T-helper 1 cell treated with Interleukin-12 subunit alpha and Interleukin-12 subunit beta and Interleukin-4 antibody, amounts not matched to agents 30 ng/mL and 1 ng/mL, for 36 hours (primary cell): ENCODE results near the gene DNAH3. TPM values are rescaled to one million over a fixed set of nuclear protein-coding genes. Genes with fewer than 3 reads are reported as not detected.

Experiments used
- intact Hi-C: fragments of 100-400 bp; cut with micrococcal nuclease; formaldehyde crosslinking; loops from one replicate; pipeline ENCODE4 v1.15.1; 2024
- total RNA-seq: library from RNA; stranded (reverse); gene quantifications from 2 replicates; pipeline ENCODE4 v1.2.3, GENCODE V29; 2022

The DNAH3 gene
- total RNA-seq, 1 donor from 2014 or later = 0.10 TPM

GRCh38 chr16:21167929-21168602, 17.4 kb upstream of the DNAH3 start:
- intact Hi-C loops = loop anchor here (10.0 kb wide), 1 partner anchor 357 kb away; no protein-coding TSS in a partner anchor

GRCh38 chr16:21167360-21167759, 16.7 kb upstream of the DNAH3 start:
- intact Hi-C loops = loop anchor here (10.0 kb wide), 1 partner anchor 357 kb away; no protein-coding TSS in a partner anchor

DNA sequence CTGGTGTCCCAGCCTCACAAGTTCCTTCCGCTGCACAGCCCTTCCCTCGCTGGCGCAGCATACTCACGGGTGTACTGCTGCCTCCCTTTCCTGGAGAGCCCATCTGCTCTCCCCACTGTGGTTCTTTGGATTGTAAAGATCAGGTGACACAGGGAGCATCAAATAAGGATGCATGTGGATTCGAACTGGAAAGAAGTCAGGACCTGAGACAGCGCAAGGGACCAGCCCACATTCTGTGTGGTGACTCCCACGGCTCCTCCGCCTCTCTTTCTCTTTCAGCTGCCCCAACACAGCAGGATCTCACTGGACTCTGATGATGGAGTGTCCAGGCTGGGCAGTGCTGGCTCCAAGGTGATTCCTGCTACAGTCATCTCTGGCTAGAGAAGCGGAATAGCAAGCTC, 15.9 kb upstream of the DNAH3 start:
- intact Hi-C loops = loop anchor here (10.0 kb wide), 1 partner anchor 358 kb away; no protein-coding TSS in a partner anchor

- intact Hi-C loops = loop anchor here (10.0 kb wide), 1 partner anchor 360 kb away; no protein-coding TSS in a partner anchor
Measured at GRCh38 chr16:21164521-21165168, 14.0 kb upstream of the DNAH3 start.

GRCh38 chr16:21163576-21163975, 12.9 kb upstream of the DNAH3 start:
- intact Hi-C loops = loop anchor here (10.0 kb wide), 1 partner anchor 361 kb away; no protein-coding TSS in a partner anchor

- intact Hi-C loops = loop anchor here (10.0 kb wide), 1 partner anchor 362 kb away; no protein-coding TSS in a partner anchor
Measured at GRCh38 chr16:21162661-21163151, 12.1 kb upstream of the DNAH3 start.

DNA sequence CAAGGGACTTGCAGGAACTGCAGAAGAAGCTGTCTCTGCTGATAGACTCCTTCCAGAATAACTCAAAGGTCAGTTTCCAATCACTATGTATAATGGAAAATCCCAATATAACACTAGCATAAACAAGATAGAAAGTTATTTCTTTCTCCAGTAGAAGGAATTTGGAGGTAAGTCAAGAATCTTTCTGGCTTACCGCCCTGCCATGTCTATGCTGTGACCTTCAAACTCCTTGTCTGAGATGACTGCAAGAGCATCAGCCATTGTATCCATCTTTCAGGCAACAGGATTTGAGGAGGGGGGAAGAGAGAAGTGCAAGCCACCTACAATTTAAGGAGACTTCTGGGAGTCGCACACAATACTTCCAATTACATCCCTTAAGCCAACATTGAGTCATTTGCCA, 10.6 kb upstream of the DNAH3 start:
- intact Hi-C loops = loop anchor here (10.0 kb wide), 1 partner anchor 364 kb away; no protein-coding TSS in a partner anchor

- intact Hi-C loops = loop anchor here (10.0 kb wide), 1 partner anchor 365 kb away; no protein-coding TSS in a partner anchor
Measured at GRCh38 chr16:21160276-21160675, 9.6 kb upstream of the DNAH3 start.

DNA sequence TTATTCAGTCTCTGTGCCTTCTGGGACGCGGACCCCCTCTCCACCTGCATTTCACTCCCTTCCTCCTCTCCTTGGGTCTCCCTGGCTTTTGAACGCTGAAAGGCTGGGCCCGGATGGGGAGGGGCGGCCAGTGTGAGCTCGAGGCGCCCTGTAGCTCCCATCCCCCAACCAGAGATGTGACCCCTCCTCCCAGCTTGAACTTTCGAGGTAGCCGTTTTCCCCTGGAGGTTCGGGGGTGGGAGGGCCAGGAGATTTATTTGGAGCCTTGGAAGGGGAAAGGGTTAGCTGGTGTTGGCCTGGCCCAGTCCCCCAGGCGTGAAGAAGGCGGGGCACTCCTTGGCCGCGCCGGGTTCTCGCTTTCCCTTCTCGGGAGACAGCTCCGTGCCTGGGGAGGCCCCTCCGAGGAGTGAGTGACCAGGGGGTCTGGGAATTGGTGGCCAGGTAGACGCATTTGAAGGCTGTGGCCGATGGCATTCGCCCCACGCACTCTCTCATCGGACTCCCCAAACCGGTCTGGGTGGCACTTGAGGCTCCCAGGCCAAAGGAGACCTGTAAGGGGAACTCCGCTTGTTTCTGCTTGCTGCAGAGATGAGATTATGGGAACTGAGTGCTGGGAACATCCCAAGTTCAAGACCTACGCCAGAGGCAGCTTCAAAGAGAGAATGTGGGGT, 8.8 kb upstream of the DNAH3 start:
- intact Hi-C loops = loop anchor here (2.0 to 10.0 kb wide), 5 partner anchors 29 to 1637 kb away; partner anchors contain the start of genes CCP110, ERI2, GDE1 and REXO5

GRCh38 chr16:21158208-21159110, 7.8 kb upstream of the DNAH3 start, which contains the start of gene LDAF1:
LDAF1 (plus strand) TSS chr16:21158674; CDS start chr16:21161183, 2,509 bp downstream.
- intact Hi-C loops = loop anchor here (1.0 to 10.0 kb wide), 7 partner anchors 30 to 1636 kb away; partner anchors contain the start of genes CCP110, DCUN1D3, ERI2 and GDE1

DNA sequence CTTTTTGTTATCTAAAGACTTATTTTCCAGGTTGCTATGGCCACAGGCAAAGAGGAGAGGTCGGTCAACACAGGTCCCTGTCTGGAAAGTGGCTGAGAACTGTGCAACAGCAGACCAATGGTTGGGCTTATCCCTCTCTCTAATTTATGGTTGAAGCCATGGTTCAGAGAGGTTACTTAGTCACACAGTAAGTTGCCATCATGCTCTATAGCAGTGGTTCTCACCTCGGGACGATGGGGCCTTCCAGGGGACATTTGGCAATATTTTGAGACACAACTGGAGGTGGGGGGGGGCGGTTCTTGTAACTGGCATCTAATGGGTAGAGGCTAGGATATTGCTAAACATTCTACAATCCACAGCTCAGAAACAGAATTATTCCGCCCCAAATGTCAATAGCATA, 7.0 kb upstream of the DNAH3 start:
- intact Hi-C loops = loop anchor here (1.0 to 10.0 kb wide), 7 partner anchors 31 to 1635 kb away; partner anchors contain the start of genes CCP110, DCUN1D3, ERI2 and GDE1

DNA sequence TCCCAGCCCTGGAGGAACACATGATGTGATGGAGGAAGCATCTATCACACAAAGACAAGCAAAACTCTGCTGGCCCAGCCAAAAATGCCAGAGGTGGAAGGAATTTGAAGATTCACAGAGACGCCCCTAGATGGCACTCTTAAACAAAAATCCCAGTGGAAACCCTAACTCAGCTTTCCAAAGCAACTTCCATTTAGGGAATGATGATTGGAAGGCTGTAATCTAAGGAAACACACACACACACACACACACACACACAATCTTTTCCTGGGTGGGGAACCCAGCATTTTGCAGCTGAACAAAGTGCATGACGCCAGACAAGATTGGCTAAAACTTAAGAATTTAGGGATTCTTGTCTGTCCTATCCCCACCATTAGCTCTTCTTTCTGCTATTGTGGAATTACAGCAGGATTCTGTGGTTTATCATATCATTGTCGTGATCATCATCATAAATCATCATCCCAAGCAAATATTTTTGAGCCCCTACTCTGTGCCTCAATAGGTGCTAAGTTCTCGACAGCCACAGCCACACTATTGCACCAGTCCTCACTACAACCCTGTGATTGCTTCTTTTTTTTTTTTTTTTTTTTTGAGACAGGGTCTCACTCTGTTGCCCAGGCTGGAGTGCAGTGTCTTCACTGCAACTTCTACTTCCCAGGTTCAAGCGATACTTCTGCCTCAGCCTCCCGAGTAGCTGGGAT, 6.3 kb upstream of the DNAH3 start:
- intact Hi-C loops = loop anchor here (5.0 to 10.0 kb wide), 2 partner anchors 302 to 1635 kb away; partner anchors contain the start of genes CCP110 and GDE1

- intact Hi-C loops = loop anchor here (5.0 to 10.0 kb wide), 2 partner anchors 301 to 1634 kb away; partner anchors contain the start of genes CCP110 and GDE1
Measured at GRCh38 chr16:21156011-21156410, 5.4 kb upstream of the DNAH3 start.

- intact Hi-C loops = loop anchor here (10.0 kb wide), 1 partner anchor 298 kb away; no protein-coding TSS in a partner anchor
Measured at GRCh38 chr16:21153124-21153729, 2.6 kb upstream of the DNAH3 start.

DNA sequence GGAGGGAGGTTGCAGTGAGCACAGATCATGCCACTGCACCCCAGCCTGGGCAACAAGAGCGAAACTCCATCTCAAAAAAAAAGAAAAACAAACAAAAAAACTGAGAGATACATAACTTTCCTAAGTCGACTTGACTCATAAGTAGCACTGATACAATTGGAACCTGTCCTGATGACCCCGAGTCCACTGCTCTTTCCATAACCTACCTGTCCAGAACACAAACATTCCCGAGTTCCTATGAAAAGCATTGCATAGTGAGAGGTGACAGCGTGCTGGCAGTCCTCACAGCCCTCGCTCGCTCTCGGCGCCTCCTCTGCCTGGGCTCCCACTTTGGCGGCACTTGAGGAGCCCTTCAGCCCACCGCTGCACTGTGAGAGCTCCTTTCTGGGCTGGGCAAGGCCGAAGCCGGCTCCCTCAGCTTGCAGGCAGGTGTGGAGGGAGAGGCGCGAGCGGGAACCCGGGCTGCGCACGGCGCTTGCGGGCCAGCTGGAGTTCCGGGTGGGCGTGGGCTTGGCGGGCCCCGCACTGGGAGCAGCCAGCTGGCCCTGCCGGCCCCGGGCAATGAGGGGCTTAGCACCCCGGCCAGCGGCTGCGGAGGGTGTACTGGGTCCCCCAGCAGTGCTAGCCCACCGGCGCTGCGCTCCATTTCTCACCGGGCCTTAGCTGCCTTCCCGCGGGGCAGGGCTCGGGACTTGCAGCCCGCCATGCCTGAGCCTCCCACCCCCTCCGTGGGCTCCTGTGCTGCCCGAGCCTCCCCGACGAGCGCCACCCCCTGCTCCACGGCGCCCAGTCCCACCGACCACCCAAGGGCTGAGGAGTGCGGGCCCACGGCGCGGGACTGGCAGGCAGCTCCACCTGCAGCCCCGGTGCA, 1.7 kb upstream of the DNAH3 start:
- intact Hi-C loops = loop anchor here (10.0 kb wide), 1 partner anchor 298 kb away; no protein-coding TSS in a partner anchor

GRCh38 chr16:21145738-21146137, 4.9 kb downstream of the DNAH3 start:
- intact Hi-C loops = no loop called here

GRCh38 chr16:21134053-21134452, 16.6 kb downstream of the DNAH3 start:
- intact Hi-C loops = no loop called here

DNA sequence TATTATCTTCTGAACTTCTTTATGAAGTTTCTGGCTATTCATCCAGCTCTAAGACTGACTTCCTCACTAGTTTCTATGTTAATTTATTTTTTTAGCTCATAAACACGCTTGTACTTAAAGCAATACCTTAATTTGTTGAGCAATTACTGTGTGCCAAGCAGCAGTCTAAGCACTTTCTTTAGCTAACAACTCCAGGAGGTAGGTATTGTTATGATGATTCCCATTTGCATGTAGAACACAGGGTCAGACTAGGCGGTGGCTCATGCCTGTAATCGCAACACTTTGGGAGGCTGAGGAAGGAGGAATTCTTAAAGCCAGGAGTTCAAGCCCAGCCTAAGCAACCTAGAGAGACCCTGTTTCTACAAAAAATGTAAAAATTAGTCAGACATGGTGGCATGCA, 19.8 kb downstream of the DNAH3 start:
- intact Hi-C loops = no loop called here
